GM12872 (cell line): ENCODE measurements around the gene JAG1.

Experiments used
- CTCF ChIP-seq: IDR thresholded peaks from 3 replicates; pipeline ENCODE4 v1.5.1; 2011; ENCODE audit warnings: low read depth, mild to moderate bottlenecking, low read length, moderate library complexity; ENCODE audit not compliant: insufficient read depth

Gene JAG1

GRCh38 chr20:10603378-10603777 lies 70.4 kb downstream of the JAG1 start:
- no peak for TF ChIP-seq CTCF

GRCh38 chr20:10602221-10602871 lies 71.5 kb downstream of the JAG1 start:
- no peak for TF ChIP-seq CTCF

- TF ChIP-seq CTCF: no peak
Measured at GRCh38 chr20:10597637-10598036, 76.2 kb downstream of the JAG1 start.

- TF ChIP-seq CTCF: no peak
Measured at GRCh38 chr20:10596710-10597121, 77.1 kb downstream of the JAG1 start.

- TF ChIP-seq CTCF: no peak
Measured at GRCh38 chr20:10595985-10596384, 77.8 kb downstream of the JAG1 start.

GRCh38 chr20:10595266-10595665 lies 78.5 kb downstream of the JAG1 start:
- TF ChIP-seq CTCF: no peak

- no peak for TF ChIP-seq CTCF
Measured at GRCh38 chr20:10594296-10594868, 79.4 kb downstream of the JAG1 start.
